CD14-positive monocyte (primary cell): ENCODE data around the gene C22orf39. TPM values are rescaled to one million over a fixed set of nuclear protein-coding genes. Genes with fewer than 3 reads are reported as not detected.

Source experiments
- DNase-seq, 3 donors: peaks; one replicate each; pipeline ENCODE4 v3.0.0-alpha.2; 2011 to 2022
- H2AFZ ChIP-seq: 2 replicates; pipeline ENCODE4 v1.6.0; 2012; ENCODE audit warnings: mild to moderate bottlenecking, low read depth, low read length, inconsistent platforms; ENCODE audit not compliant: insufficient read depth, poor library complexity, severe bottlenecking
- H3K27ac ChIP-seq, 2 donors: 1 replicate in 1 of 2; 2 replicates in 1 of 2; pipeline ENCODE4 v1.5.1; 2012 to 2013; ENCODE audit warnings: low read length in 2 of 2, control low read depth in 1 of 2, inconsistent platforms in 1 of 2, low read depth in 1 of 2, mild to moderate bottlenecking in 1 of 2
- H3K27me3 ChIP-seq, 2 donors: one replicate each; pipeline versions ENCODE4 v1.6.0 to v1.6.1; 2011 to 2013; ENCODE audit warnings: low read length in 2 of 2; ENCODE audit not compliant: control insufficient read depth in 2 of 2, insufficient read depth in 2 of 2
- H3K36me3 ChIP-seq, 2 donors: replicated peaks in 1 of 2; 1 replicate in 1 of 2; 2 replicates in 1 of 2; pipeline versions ENCODE4 v1.5.1 to v1.6.1; 2012 to 2013; ENCODE audit warnings: low read length in 2 of 2, control low read depth in 1 of 2, inconsistent platforms in 1 of 2, mild to moderate bottlenecking in 1 of 2; ENCODE audit not compliant: insufficient read depth in 2 of 2, control insufficient read depth in 1 of 2
- H3K4me1 ChIP-seq, 2 donors: 1 replicate in 1 of 2; 2 replicates in 1 of 2; pipeline versions ENCODE4 v1.5.1 to v1.6.1; 2012 to 2013; ENCODE audit warnings: low read length in 2 of 2, control low read depth in 1 of 2, inconsistent platforms in 1 of 2, mild to moderate bottlenecking in 1 of 2, moderate library complexity in 1 of 2; ENCODE audit not compliant: insufficient read depth in 2 of 2, control insufficient read depth in 1 of 2
- H3K4me2 ChIP-seq: replicated peaks from 2 replicates; pipeline ENCODE3; 2012; ENCODE audit warnings: low read length, moderate library complexity, mild to moderate bottlenecking; ENCODE audit not compliant: poor library complexity, severe bottlenecking; ENCODE audit errors: extremely low read depth
- H3K4me3 ChIP-seq, 3 experiments: fragments of 200-600 bp in 1 of 3; sonication (generic) in 1 of 3; replicated peaks in 1 of 3; 1 replicate in 2 of 3; 2 replicates in 1 of 3; pipeline ENCODE4 v1.5.1; 2011 to 2013; ENCODE audit warnings: low read length in 3 of 3, mild to moderate bottlenecking in 3 of 3, control low read depth in 2 of 3, low read depth in 2 of 3, inconsistent platforms in 1 of 3, moderate library complexity in 1 of 3
- H3K79me2 ChIP-seq: 2 replicates; pipeline ENCODE4 v1.6.0; 2012; ENCODE audit warnings: mild to moderate bottlenecking, control low read depth, inconsistent platforms, low read length, moderate library complexity; ENCODE audit not compliant: insufficient read depth
- H3K9ac ChIP-seq: 2 replicates; pipeline ENCODE4 v1.6.0; 2017; ENCODE audit warnings: low read length, mild to moderate bottlenecking; ENCODE audit not compliant: insufficient read depth, poor library complexity, severe bottlenecking
- H3K9me3 ChIP-seq, 2 donors: replicated peaks in 1 of 2; 1 replicate in 1 of 2; 2 replicates in 1 of 2; pipeline versions ENCODE4 v1.5.1 to v1.6.1; 2012 to 2013; ENCODE audit warnings: low read length in 2 of 2, control low read depth in 1 of 2; ENCODE audit not compliant: control insufficient read depth in 1 of 2, insufficient read depth in 1 of 2
- H4K20me1 ChIP-seq: 2 replicates; pipeline ENCODE4 v1.6.0; 2012; ENCODE audit warnings: mild to moderate bottlenecking, low read length, control low read depth, moderate library complexity; ENCODE audit not compliant: insufficient read depth
- H3K27ac Mint-ChIP-seq, 7 donors: one replicate each; pipeline ENCODE4 v1.8.0; 2020; ENCODE audit warnings: mild to moderate bottlenecking in 7 of 7, mixed read lengths in 7 of 7, moderate library complexity in 6 of 7, inconsistent platforms in 2 of 7
- H3K27me3 Mint-ChIP-seq, 3 donors: one replicate each; pipeline ENCODE4 v1.8.0; 2021 to 2022; ENCODE audit warnings: low read depth in 3 of 3, mild to moderate bottlenecking in 3 of 3, mixed read lengths in 3 of 3, moderate library complexity in 3 of 3, inconsistent platforms in 1 of 3
- H3K36me3 Mint-ChIP-seq, 2 donors: one replicate each; pipeline ENCODE4 v1.8.0; 2020; ENCODE audit warnings: mixed read lengths in 2 of 2, inconsistent platforms in 1 of 2, mild to moderate bottlenecking in 1 of 2
- H3K4me1 Mint-ChIP-seq: one replicate; pipeline ENCODE4 v1.8.0; 2020; ENCODE audit warnings: mild to moderate bottlenecking, mixed read lengths
- H3K4me3 Mint-ChIP-seq, 2 donors: one replicate each; pipeline ENCODE4 v1.8.0; 2020; ENCODE audit warnings: mild to moderate bottlenecking in 2 of 2, mixed read lengths in 2 of 2, moderate library complexity in 1 of 2
- H3K9me3 Mint-ChIP-seq, 7 donors: one replicate each; pipeline ENCODE4 v1.8.0; 2020 to 2022; ENCODE audit warnings: mixed read lengths in 7 of 7, mild to moderate bottlenecking in 6 of 7, moderate library complexity in 6 of 7, inconsistent platforms in 2 of 7
- WGBS: methylation state at CpG from one replicate; pipeline ENCODE4 v1.1.5; 2013; ENCODE audit warnings: missing lambda C conversion rate; ENCODE audit not compliant: insufficient coverage; 5-methylcytosine and 5-hydroxymethylcytosine counted together
- intact Hi-C, 2 donors: fragments of 100-400 bp; cut with micrococcal nuclease; formaldehyde crosslinking; loops; one replicate each; pipeline versions ENCODE4 v1.15.0 to v1.15.1; 2023
- polyA plus RNA-seq, 3 donors: library from polyadenylated mRNA; depleted of rRNA in 1 of 3; unstranded in 2 of 3; stranded (reverse) in 1 of 3; fragments of 300-500 nt in 2 of 3; fragments of >200 nt in 1 of 3; fragmentation: Illumina TruSeq in 2 of 3; gene quantifications; 1 replicate in 2 of 3; 2 replicates in 1 of 3; pipeline ENCODE4 v1.2.3, GENCODE V29; 2012 to 2021
- TF ChIP-seq, protein P1 (sequence below): fragments of 200-600 bp; IDR thresholded peaks from one replicate; pipeline ENCODE4 v1.8.0; 2022; ENCODE audit warnings: antibody characterized with exemption, mild to moderate bottlenecking

Gene C22orf39
- polyA plus RNA-seq, 3 donors = 21.2 to 40.3 (median 38.4) TPM

DNA sequence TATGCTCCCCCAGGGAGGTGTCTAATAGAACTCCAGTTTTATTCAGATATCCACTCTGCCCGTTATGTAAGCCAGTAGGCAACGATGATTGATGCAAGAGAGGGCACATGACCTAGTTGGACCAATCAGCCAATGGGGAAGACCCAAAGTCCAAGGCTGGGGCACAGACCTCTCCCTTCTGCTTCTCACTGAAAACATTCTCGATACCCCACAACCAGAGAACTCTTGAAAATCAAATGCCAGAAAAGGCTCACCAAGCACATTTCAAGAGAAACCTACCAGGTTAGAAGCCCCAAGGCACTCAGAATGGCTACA is 23.4 kb downstream of the C22orf39 start:
- no peak overlapping the region for H2AFZ ChIP-seq
- 48% methylated on average over 3 of the region's 3 CpGs for WGBS
- H3K9me3 ChIP-seq = no peaks in the 10 kb centered on the region
- Mint-ChIP-seq H3K36me3 (no peaks in the 10 kb centered on the region), H3K27ac (peak overlapping the region in 5 of 7 donors; percentile 44 to 72 (median 55)), H3K4me3 (no peak overlapping the region), H3K9me3 (no peaks in the 10 kb centered on the region), H3K27me3 (no peaks in the 10 kb centered on the region), H3K4me1 (peaks cover 60% of the 10 kb centered on the region)
- TF ChIP-seq, protein P1, sequence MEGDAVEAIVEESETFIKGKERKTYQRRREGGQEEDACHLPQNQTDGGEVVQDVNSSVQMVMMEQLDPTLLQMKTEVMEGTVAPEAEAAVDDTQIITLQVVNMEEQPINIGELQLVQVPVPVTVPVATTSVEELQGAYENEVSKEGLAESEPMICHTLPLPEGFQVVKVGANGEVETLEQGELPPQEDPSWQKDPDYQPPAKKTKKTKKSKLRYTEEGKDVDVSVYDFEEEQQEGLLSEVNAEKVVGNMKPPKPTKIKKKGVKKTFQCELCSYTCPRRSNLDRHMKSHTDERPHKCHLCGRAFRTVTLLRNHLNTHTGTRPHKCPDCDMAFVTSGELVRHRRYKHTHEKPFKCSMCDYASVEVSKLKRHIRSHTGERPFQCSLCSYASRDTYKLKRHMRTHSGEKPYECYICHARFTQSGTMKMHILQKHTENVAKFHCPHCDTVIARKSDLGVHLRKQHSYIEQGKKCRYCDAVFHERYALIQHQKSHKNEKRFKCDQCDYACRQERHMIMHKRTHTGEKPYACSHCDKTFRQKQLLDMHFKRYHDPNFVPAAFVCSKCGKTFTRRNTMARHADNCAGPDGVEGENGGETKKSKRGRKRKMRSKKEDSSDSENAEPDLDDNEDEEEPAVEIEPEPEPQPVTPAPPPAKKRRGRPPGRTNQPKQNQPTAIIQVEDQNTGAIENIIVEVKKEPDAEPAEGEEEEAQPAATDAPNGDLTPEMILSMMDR = no peak
- no peak overlapping the region for H3K4me3 ChIP-seq
- no peak overlapping the region for H3K9ac ChIP-seq
- H3K4me1 ChIP-seq = peaks cover 37 to 46% of the 10 kb centered on the region in 2 donors
- peaks cover 99% of the 10 kb centered on the region for H3K79me2 ChIP-seq
- no peaks in the 10 kb centered on the region for H3K27me3 ChIP-seq
- peak in 2 of 3 donors; percentile 35 to 58 for DNase-seq
- H3K4me2 ChIP-seq = peak overlapping the region; percentile 2
- intact Hi-C loops = no loop called here
- H3K27ac ChIP-seq = peak overlapping the region; percentile 7 to 59
- H3K36me3 ChIP-seq = peaks cover 0 to 2% of the 10 kb centered on the region in 2 donors
- peaks cover 94% of the 10 kb centered on the region for H4K20me1 ChIP-seq

DNA sequence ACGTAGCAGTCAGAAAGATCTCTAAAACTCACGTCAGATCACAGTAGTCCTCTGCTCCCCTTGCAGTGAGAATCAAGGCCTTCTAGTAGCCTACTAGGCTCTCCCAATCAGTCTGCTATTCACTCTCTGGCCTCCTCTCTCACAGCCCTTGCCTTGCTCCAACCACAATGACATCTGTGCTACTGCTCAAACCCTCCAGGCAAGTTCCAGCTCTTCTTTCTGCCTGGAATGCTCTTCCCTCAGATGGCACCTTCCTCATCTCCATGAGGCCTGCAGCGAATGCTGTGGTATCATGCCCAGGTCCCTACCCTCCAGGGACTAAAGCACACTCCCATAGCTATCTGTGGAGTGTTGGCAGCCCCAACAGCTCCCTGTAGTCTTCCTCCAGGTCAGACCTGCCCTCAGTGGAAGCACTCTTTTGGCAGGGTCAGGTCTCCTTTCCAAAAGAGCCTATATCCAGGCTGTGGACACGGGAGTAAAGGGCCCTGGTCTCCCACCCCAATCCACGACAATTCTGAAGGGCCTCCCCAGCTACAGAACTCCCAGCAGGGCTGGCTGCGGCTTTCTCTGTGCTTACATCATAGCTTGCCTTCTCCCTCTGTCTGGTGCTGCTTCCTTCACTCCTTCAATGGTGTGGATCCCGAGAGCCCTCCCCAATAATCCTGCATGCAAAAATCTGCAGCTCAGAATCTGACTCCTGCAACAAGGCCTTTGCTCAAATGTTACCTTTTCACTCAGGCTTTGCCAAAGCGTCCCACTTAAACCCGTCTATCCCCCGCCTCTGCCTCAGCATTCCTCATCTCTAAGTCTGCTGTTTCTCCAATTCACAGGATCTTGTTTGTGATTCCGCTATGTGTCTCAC is 24.8 kb downstream of the C22orf39 start:
- WGBS = 98% methylated on average over 11 of the region's 11 CpGs
- Histone ChIP-seq H3K9me3 (no peaks in the 10 kb centered on the region), H3K4me2 (no peak overlapping the region), H3K4me1 (peaks cover 28 to 38% of the 10 kb centered on the region in 2 donors), H4K20me1 (peaks cover 94% of the 10 kb centered on the region), H2AFZ (no peak overlapping the region), H3K27me3 (no peaks in the 10 kb centered on the region), H3K4me3 (no peak overlapping the region), H3K36me3 (peaks cover 0 to 2% of the 10 kb centered on the region in 2 donors), H3K79me2 (peaks cover 99% of the 10 kb centered on the region), H3K9ac (no peak overlapping the region), H3K27ac (peak overlapping the region in 1 of 2 donors; percentile 59)
- TF ChIP-seq, protein P1 = no peak
- H3K4me1 Mint-ChIP-seq = peaks cover 53% of the 10 kb centered on the region
- intact Hi-C loops = no loop called here
- no peak for DNase-seq
- H3K9me3 Mint-ChIP-seq = no peaks in the 10 kb centered on the region
- H3K27ac Mint-ChIP-seq = peak overlapping the region; percentile 21 to 74 (median 51)
- H3K27me3 Mint-ChIP-seq = no peaks in the 10 kb centered on the region
- H3K4me3 Mint-ChIP-seq = no peak overlapping the region
- peaks cover 0 to 7% of the 10 kb centered on the region in 2 donors for H3K36me3 Mint-ChIP-seq
